ENCODE results near the gene HOXA7.
A peak's percentile ranks its signal among the peaks of the same experiment; 100 is the strongest.

GRCh38 chr7:27188386-27189294 is 32.2 kb upstream of the HOXA7 start:
- TF ChIP-seq USF1 (IDR thresholded peaks at IDR 0.05; ENCODE audit: borderline replicate concordance, low read depth) (no peak), EZH2phosphoT487 (IDR thresholded peaks at IDR 0.05; ENCODE audit: borderline replicate concordance, low read depth) (peak; percentile 68), RAD21 (IDR thresholded peaks at IDR 0.05; ENCODE audit: low read length) (no peak)
- TF ChIP-seq, protein P1, sequence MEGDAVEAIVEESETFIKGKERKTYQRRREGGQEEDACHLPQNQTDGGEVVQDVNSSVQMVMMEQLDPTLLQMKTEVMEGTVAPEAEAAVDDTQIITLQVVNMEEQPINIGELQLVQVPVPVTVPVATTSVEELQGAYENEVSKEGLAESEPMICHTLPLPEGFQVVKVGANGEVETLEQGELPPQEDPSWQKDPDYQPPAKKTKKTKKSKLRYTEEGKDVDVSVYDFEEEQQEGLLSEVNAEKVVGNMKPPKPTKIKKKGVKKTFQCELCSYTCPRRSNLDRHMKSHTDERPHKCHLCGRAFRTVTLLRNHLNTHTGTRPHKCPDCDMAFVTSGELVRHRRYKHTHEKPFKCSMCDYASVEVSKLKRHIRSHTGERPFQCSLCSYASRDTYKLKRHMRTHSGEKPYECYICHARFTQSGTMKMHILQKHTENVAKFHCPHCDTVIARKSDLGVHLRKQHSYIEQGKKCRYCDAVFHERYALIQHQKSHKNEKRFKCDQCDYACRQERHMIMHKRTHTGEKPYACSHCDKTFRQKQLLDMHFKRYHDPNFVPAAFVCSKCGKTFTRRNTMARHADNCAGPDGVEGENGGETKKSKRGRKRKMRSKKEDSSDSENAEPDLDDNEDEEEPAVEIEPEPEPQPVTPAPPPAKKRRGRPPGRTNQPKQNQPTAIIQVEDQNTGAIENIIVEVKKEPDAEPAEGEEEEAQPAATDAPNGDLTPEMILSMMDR (IDR thresholded peaks at IDR 0.05), result no peak
- TF ChIP-seq, protein P2, sequence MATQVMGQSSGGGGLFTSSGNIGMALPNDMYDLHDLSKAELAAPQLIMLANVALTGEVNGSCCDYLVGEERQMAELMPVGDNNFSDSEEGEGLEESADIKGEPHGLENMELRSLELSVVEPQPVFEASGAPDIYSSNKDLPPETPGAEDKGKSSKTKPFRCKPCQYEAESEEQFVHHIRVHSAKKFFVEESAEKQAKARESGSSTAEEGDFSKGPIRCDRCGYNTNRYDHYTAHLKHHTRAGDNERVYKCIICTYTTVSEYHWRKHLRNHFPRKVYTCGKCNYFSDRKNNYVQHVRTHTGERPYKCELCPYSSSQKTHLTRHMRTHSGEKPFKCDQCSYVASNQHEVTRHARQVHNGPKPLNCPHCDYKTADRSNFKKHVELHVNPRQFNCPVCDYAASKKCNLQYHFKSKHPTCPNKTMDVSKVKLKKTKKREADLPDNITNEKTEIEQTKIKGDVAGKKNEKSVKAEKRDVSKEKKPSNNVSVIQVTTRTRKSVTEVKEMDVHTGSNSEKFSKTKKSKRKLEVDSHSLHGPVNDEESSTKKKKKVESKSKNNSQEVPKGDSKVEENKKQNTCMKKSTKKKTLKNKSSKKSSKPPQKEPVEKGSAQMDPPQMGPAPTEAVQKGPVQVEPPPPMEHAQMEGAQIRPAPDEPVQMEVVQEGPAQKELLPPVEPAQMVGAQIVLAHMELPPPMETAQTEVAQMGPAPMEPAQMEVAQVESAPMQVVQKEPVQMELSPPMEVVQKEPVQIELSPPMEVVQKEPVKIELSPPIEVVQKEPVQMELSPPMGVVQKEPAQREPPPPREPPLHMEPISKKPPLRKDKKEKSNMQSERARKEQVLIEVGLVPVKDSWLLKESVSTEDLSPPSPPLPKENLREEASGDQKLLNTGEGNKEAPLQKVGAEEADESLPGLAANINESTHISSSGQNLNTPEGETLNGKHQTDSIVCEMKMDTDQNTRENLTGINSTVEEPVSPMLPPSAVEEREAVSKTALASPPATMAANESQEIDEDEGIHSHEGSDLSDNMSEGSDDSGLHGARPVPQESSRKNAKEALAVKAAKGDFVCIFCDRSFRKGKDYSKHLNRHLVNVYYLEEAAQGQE (IDR thresholded peaks at IDR 0.05; ENCODE audit: low read depth, low read length), result no peak

Measured in SK-N-SH (cell line).